GM10847 (cell line): ENCODE results near the gene IGFALS.

ENCODE experiments used
- POLR2A ChIP-seq: IDR thresholded peaks from 2 replicates; pipeline ENCODE4 v1.6.1; 2011; ENCODE audit not compliant: insufficient read length; ENCODE audit errors: extremely low read depth

IGFALS gene

GRCh38 chr16:1769402-1770300 is 23.9 kb downstream of the IGFALS start:
- no peak for TF ChIP-seq POLR2A

- TF ChIP-seq POLR2A: no peak
Measured at GRCh38 chr16:1768767-1769401, 24.6 kb downstream of the IGFALS start.

GRCh38 chr16:1768061-1768766 is 25.3 kb downstream of the IGFALS start:
- TF ChIP-seq POLR2A: no peak

- TF ChIP-seq POLR2A: no peak
Measured at GRCh38 chr16:1767116-1767994, 26.1 kb downstream of the IGFALS start.

GRCh38 chr16:1766701-1767100 is 26.8 kb downstream of the IGFALS start:
- no peak for TF ChIP-seq POLR2A

- TF ChIP-seq POLR2A: no peak
Measured at GRCh38 chr16:1766231-1766630, 27.3 kb downstream of the IGFALS start.

- no peak for TF ChIP-seq POLR2A
Measured at GRCh38 chr16:1765826-1766225, 27.7 kb downstream of the IGFALS start.

GRCh38 chr16:1764971-1765370 is 28.5 kb downstream of the IGFALS start:
- TF ChIP-seq POLR2A: no peak

- no peak for TF ChIP-seq POLR2A
Measured at GRCh38 chr16:1763521-1764511, 29.7 kb downstream of the IGFALS start.

- no peak for TF ChIP-seq POLR2A
Measured at GRCh38 chr16:1762879-1763520, 30.5 kb downstream of the IGFALS start.

- no peak for TF ChIP-seq POLR2A
Measured at GRCh38 chr16:1762196-1762878, 31.2 kb downstream of the IGFALS start.

GRCh38 chr16:1761751-1762150 is 31.8 kb downstream of the IGFALS start:
- no peak for TF ChIP-seq POLR2A

GRCh38 chr16:1760911-1761310 is 32.6 kb downstream of the IGFALS start:
- TF ChIP-seq POLR2A: no peak
